Lung (tissue), 12 donors: ENCODE data around the gene TSPAN32. TPM values are rescaled to one million over a fixed set of nuclear protein-coding genes. Genes with fewer than 3 reads are reported as not detected.
"Not testable (repeated sequence)": the region's sequence is repeated elsewhere in the genome, so short reads cannot be mapped to it uniquely, and the experiment has no call there.

Experiments
- ATAC-seq: fragments of 200-7000 bp; cut with Tn5 transposase; one replicate; pipeline ENCODE4 v1.9.1; 2020; ENCODE audit warnings: moderate number of reproducible peaks; ENCODE audit not compliant: insufficient read depth, low FRiP score
- DNase-seq, 3 donors: peaks; one replicate each; pipeline ENCODE4 v3.0.0-alpha.2; 2013 to 2017
- H3K27ac ChIP-seq, 2 donors: one replicate each; pipeline ENCODE4 v1.5.1; 2013; ENCODE audit warnings: mild to moderate bottlenecking in 2 of 2, moderate library complexity in 2 of 2, control low read depth in 1 of 2, inconsistent platforms in 1 of 2, low read depth in 1 of 2, low read length in 1 of 2
- H3K27me3 ChIP-seq, 3 donors: one replicate each; pipeline ENCODE4 v1.5.1; 2013; ENCODE audit warnings: low read length in 2 of 3; ENCODE audit not compliant: control insufficient read depth in 3 of 3, insufficient read depth in 3 of 3
- H3K36me3 ChIP-seq, 4 donors: one replicate each; pipeline ENCODE4 v1.5.1; 2013; ENCODE audit warnings: low read length in 4 of 4, mild to moderate bottlenecking in 1 of 4, moderate library complexity in 1 of 4; ENCODE audit not compliant: control insufficient read depth in 4 of 4, insufficient read depth in 4 of 4
- H3K4me1 ChIP-seq, 5 donors: one replicate each; pipeline ENCODE4 v1.5.1; 2013; ENCODE audit warnings: low read length in 5 of 5, mild to moderate bottlenecking in 2 of 5, moderate library complexity in 1 of 5; ENCODE audit not compliant: control insufficient read depth in 5 of 5, insufficient read depth in 5 of 5
- H3K4me3 ChIP-seq: one replicate; pipeline ENCODE4 v1.5.1; 2013; ENCODE audit warnings: mild to moderate bottlenecking, control low read depth, moderate library complexity
- H3K9ac ChIP-seq, 2 donors: one replicate each; pipeline ENCODE4 v1.5.1; 2013; ENCODE audit warnings: low read length in 2 of 2, control low read depth in 1 of 2; ENCODE audit not compliant: insufficient read depth in 1 of 2
- H3K9me3 ChIP-seq, 4 donors: one replicate each; pipeline ENCODE4 v1.5.1; 2013; ENCODE audit warnings: low read length in 3 of 4, mild to moderate bottlenecking in 1 of 4, moderate library complexity in 1 of 4; ENCODE audit not compliant: control insufficient read depth in 4 of 4, insufficient read depth in 3 of 4
- CTCF ChIP-seq: IDR thresholded peaks from 2 replicates; pipeline ENCODE4 v1.5.1; 2012; ENCODE audit warnings: mild to moderate bottlenecking; ENCODE audit errors: control extremely low read depth, extremely low read depth
- WGBS, 2 donors: extraction: QIAGEN DNeasy Blood & Tissue Kit; methylation state at CpG; one replicate each; pipeline ENCODE4 v1.1.7; 2013; 5-methylcytosine and 5-hydroxymethylcytosine counted together
- polyA plus RNA-seq, 2 donors: library from polyadenylated mRNA; stranded (reverse); fragments of 200-250 nt; gene quantifications; one replicate each; pipeline ENCODE4 v1.2.1, GENCODE V29; 2013
- total RNA-seq, 2 donors: library from RNA; depleted of rRNA in 1 of 2; stranded (reverse); fragments of >200 nt in 1 of 2; gene quantifications; one replicate each; pipeline ENCODE4 v1.2.1, GENCODE V29; 2014 to 2021
- donor health status: control.
- donor health status: control.
- donor health status: Bipolar disorder and iron deficiency.
- donor health status: healthy.
- donor health status: DM: yes; HTN: yes; CAD: no.

The TSPAN32 gene
- total and polyA plus RNA-seq, 4 donors, result 6.1 to 7.6 (median 7.1) TPM

GRCh38 chr11:2333486-2334205 lies 31.8 kb downstream of the TSPAN32 start:
- not testable (repeated sequence) for H3K27me3 ChIP-seq, H3K27ac ChIP-seq, H3K36me3 ChIP-seq, H3K9me3 ChIP-seq, H3K4me1 ChIP-seq, DNase-seq, H3K4me3 ChIP-seq, ATAC-seq, H3K9ac ChIP-seq
- 33 to 51% methylated on average over 2 of the region's 4 CpGs for WGBS, 2 donors

GRCh38 chr11:2335286-2335685 lies 33.5 kb downstream of the TSPAN32 start:
- not testable (repeated sequence) for H3K9ac ChIP-seq, H3K27me3 ChIP-seq, H3K4me3 ChIP-seq, DNase-seq, H3K4me1 ChIP-seq, H3K36me3 ChIP-seq, H3K9me3 ChIP-seq, ATAC-seq, H3K27ac ChIP-seq
- 75% methylated on average over 18 of the region's 18 CpGs for WGBS, 2 donors

DNA sequence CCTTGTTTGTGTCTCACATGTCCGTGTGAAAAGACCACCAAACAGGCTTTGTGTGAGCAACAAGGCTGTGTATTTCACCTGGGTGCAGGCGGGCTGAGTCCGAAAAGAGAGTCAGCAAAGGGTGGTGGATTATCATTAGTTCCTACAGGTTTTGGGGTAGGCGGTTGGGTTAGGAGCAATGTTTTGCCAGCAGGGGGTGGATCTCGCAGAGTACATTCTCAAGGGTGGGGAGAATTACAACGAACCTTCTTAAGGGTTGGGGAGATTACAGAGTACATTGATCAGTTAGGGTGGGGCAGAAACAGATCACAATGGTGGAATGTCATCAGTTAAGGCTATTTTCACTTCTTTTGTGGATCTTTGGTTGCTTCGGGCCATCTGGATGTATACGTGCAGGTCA lies 36.9 kb downstream of the TSPAN32 start:
- H3K9ac ChIP-seq, H3K9me3 ChIP-seq, ATAC-seq, H3K27me3 ChIP-seq, H3K4me3 ChIP-seq, DNase-seq, H3K36me3 ChIP-seq, H3K4me1 ChIP-seq, H3K27ac ChIP-seq: not testable (repeated sequence)
- WGBS, 2 donors, result 77 to 81% methylated on average over 8 of the region's 8 CpGs

DNA sequence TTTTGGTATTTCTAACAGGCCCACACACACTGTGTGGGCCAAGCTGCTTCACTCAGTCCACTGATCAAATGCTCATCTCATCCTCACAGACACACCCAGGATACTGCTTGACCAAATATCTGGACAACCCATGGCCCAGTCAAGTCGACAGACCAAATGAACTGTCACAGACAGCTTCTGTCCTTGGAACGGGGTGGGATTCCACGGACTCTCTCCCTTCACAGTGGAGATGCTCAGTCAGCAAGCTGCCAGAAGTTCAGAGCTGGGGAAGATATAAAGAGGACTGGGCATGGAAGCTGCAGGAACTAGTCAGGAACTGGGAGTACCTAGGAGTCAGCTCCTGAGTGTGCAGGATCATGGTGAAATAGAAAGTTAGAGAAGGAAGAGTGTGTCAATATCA lies 40.7 kb downstream of the TSPAN32 start:
- no peak overlapping the region for H3K4me3 ChIP-seq
- H3K9ac ChIP-seq, result no peak overlapping the region
- no peak for DNase-seq
- no peak for ATAC-seq
- no peak for TF ChIP-seq CTCF
- no peaks in the 10 kb centered on the region for H3K9me3 ChIP-seq
- WGBS, 2 donors, result 88 to 91% methylated on average over 3 of the region's 3 CpGs
- no peak overlapping the region for H3K27ac ChIP-seq
- no peaks in the 10 kb centered on the region for H3K36me3 ChIP-seq
- H3K4me1 ChIP-seq, result no peaks in the 10 kb centered on the region
- H3K27me3 ChIP-seq, result no peaks in the 10 kb centered on the region

GRCh38 chr11:2342981-2343380 lies 41.2 kb downstream of the TSPAN32 start:
- no peak for DNase-seq
- ATAC-seq, result no peak
- Histone ChIP-seq H3K9ac (no peak overlapping the region), H3K9me3 (no peaks in the 10 kb centered on the region), H3K4me3 (no peak overlapping the region), H3K27me3 (no peaks in the 10 kb centered on the region), H3K27ac (no peak overlapping the region), H3K36me3 (no peaks in the 10 kb centered on the region), H3K4me1 (no peaks in the 10 kb centered on the region)
- 70 to 92% methylated on average over 5 of the region's 5 CpGs for WGBS, 2 donors
- no peak for TF ChIP-seq CTCF
